HCEC 1CT (cell line): ENCODE results near the gene STARD13.
"Not testable (repeated sequence)": the region's sequence is repeated elsewhere in the genome, so short reads cannot be mapped to it uniquely, and the experiment has no call there.

Experiments
- DNase-seq: peaks from one replicate; pipeline ENCODE4 v3.0.0-alpha.2; 2017

The STARD13 gene

DNA sequence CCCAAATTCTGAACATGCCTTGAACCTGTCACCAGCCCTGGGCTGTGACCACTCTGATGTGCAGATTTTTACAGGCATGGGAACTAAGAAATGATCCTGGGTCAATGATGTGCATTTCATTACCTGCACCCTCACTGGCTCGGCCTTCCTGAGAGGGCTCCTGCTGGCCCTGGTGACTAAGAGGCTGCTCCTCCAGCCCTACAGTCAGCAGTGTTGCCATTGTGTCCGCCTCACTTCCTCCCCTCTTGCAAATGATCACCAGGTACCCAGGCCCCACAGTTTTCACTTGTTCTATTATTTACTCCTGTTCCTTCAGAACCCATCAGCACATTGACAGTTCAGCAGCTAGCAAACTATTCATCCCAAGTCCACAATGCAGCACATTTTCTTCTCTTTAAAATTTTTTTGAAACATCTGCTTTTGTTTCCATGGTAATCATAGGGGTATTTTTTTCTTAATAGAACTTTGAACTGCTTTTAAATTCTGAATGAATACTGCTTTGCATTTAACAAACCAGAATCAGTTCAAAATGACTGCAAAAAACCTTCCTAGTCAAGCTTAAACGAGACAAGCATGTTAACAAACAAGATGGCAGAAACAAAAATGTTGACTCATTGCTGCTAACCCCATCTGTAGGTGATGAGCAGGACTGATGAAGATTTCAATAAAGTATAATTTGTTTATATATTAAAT is 29.3 kb downstream of the STARD13 start:
- DNase-seq: no peak

DNA sequence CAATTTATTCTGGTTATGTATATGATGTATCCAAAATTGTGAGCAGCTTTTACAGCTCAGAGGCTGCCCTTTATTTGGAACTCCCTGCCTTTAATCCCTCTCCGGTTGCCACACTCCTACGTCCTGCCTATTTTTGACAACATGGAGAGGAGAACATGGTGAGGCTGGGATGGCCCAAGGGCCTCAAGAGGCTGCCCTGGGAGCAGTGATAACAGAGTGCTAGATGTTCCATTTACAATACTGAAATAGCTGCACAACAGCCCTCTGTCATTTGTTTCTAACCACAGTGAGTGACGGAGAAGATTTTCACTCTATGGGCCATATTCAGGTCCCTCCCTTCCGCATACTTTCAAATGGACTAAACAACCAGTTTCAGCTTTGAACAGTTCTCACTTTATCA is 33.4 kb downstream of the STARD13 start:
- no peak for DNase-seq

DNA sequence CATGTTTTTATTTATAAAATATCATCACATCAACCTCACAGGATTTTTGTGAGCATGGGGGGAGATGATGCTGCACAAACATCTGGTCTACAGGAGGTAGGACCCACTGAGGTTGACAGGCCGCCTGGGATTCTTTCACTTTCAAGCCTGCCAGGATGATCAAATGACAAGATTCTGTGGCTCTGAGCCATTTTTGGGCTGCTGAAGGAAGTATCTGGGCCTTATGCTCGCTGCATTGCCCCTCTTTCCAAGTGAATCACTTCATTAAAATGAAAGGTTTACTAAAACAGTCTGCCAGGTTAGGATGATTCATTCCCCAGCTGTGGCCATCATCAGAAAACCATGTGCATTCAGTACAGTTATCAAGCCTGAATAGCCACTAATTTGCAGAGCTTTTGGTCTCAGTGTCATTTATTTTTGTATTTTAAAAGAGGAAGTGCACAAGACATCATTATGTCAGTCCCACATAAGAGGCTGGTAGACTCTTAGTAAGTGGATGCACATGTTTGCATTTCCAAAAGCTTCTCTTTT is 34.4 kb downstream of the STARD13 start:
- peak; percentile 95 for DNase-seq

DNA sequence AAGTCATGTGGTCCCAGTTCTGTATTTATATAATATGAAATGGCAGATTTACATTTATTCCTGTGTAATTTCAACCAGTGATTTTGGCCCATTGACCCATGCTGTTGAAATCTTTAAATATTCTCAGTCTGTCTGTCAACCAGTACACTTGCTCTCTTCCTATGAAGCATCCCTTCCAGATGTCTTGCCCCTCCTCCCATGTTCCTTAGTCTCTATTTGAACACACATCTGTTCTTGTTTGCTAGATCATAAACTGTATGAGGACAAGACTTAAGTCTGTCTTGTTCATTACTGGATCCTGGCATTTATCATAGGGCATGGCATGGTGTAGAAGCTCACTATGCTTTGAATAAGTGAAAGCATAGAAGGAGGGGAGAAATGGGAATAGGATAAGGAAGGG is 34.9 kb downstream of the STARD13 start:
- peak; percentile 54 for DNase-seq

DNA sequence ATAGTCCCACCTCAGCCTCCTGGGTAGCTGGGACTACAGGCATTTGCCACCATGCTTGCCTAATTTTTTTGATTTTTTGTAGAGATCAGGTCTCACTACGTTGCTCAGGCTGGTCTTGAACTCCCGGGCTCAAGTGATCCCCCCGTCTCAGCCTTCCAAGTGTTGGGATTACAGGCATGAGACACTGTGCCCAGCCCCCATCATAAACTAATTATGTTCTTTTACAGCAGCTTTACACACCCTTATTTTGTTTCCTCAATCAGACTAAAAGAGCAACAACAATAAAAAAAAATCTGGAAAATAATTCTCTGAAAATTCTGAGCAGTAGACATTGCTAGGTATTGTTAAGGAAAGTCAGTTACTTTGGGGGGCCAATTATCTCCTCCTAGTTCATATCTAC is 35.7 kb downstream of the STARD13 start:
- DNase-seq: no peak

DNA sequence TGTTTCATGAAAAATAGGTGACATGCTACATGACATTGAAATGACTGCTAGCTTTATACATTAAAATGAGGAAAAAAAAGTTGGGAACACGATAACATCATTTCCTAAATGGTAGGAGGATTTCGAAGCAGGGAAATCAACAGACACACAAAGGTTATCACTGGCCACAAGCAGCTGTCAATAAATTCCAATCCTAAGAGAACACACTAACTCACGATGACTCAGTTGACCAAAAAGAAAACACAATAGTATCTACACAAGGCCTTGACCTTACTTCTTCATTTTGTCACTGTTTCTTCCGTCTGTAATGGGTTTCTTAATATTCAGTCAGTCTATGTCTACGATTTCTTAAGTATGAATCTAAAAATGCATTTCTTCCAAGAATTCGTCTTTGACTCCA is 36.5 kb downstream of the STARD13 start:
- DNase-seq: peak; percentile 83

DNA sequence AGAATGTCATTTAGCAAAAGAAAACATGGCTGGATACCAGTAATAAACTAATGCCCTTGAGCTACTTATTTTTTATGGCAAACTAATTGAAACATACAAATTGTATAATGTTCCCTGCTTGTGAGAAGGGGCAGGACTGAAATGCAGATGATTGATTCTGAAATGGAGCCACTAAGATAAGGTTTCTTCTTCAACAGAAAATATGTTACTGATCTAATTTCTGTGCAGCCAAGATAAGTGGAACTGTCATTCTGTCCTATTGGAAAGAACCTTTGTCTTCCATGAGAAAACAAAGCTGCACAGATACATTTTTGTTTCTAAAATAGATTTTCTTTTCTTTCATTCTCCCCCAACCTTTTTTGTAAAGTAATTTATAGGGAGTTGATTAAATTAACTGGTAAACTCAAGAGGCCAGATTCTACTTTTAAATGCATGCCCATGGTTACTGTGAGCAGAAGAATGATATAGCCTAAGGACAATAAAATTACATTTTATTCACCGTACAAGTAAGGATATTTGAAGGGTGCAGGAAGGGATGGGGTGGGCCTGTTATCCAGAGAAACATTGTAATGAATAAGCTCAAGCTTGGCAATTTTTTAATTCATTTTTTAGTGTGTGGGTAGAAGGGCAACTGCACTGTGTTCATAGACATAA is 39.9 kb downstream of the STARD13 start:
- DNase-seq: no peak

DNA sequence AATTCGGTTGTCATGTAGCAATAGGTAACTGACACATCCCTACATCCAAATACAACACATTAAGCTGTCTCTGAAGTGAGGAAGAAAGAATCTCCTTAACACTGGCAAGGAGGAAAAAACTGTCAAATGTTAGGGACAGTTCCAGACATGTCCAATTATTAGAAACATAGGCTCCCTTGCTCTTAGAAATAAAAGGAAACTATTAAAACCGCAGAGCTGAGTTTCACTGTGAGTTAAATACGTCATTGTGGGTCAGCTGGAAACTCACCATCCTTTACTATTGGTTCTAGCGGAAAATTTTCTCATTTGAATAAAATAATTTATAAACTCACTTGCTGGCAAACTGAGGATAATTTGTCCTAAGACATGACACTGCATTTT is 40.7 kb downstream of the STARD13 start:
- DNase-seq: no peak

DNA sequence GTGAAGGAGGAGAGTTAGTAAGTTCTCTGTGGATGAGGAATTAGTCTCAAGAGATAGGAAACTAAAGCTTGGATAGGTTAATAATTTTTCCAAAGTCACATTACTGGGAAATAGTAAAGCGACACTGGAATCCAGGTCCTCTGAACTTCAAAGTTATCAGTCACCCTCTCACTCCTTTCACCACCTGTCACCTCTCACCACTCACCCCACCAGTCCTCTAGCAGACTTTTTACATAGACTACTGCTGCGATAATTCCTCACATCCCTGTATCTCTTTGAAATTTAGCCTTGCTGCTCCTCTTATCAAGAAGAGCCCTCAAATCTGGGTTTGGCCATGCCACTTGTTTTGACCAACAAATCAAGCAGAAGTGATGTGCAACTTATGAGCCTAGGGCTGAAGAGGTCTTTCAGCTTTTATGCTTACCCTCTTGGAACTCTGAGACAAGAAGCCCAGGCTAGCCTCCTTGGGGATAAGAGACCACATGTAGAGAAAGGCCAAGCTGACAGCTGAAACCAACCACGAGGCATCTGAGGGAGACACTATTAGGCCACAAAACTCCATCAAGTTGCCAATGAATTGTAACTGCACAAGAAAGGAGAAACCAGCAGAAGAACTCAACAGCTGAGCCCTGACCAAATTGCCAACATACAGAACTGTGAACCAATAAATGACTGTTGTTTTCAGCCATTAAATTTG is 41.2 kb downstream of the STARD13 start:
- no peak for DNase-seq

DNA sequence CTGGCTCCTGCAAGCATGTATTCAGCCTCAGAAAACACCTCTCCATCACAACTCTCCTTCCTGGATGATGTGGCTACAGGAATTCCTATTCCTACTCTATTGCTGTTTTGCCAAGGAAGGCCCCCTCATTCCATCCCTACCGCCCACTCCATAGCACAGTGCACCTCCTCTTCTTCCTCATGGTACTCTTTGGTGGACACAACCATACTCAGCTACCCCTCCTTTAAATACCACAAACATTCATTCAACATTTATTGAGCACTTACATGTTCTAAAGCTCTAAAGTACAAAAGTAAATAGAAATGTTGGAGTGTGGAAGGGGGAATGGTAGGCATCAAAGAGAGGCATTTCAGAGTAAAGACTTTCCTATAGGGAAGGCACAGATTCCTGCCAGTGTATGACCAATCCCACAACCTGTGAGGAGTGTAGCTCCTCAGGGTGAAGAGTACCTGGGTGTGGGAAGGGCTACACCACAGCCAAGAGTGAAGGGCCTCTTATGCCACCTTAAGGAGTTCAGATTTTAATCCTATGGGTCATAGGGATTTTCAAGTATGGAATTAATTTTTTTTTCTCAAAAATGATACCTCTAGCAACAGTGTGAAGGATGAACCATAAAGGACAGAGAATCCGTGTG is 42.5 kb downstream of the STARD13 start:
- DNase-seq: no peak

DNA sequence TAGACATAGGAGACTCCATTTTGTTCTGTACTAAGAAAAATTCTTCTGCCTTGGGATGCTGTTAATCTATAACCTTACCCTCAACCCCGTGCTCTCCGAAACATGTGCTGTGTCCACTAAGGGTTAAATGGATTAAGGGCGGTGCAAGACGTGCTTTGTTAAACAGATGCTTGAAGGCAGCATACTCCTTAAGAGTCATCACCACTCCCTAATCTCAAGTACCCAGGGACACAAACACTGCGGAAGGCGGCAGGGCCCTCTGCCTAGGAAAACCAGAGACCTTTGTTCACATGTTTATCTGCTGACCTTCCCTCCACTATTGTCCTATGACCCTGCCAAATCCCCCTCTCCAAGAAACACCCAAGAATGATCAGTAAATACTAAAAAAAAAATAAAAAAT is 43.2 kb downstream of the STARD13 start:
- not testable (repeated sequence) for DNase-seq

DNA sequence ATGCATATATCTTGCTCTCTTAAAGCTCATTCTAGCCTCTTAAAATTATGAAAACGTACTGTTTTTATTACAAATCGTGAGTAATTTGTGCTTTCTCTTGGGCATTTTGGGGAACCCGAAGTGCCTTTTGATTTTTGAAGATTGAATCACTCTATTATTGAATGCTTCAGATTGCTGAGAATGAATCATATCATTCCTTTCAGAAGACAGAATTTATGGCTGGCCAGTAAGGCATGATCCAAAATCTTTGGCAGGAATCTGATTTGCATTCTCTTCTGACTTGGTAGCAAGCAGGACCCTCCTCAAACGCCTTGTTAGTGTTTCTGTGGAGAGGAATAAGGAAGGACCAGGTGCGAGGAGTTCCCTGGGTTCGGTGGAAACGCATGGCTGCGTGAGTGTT is 49.5 kb downstream of the STARD13 start:
- peak; percentile 92 for DNase-seq

DNA sequence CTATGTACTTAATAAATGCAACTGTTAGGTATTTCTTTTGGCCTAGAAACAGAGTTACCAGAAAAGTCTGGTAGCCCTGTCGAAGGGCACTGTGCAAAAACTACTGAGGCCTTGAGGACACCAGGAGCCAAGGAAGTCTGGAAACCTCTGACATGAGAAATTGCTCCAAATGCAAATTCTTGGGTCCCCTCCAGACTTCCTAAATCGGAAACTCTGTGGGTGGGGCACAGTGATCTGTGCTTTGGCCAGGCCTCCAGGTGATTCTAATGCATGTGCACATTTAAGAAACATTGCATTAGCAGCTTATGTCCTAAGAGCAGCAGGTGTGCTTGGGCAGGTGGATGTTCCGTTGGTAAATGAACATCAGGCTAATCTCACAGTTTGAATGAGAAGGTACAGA is 50.0 kb downstream of the STARD13 start:
- DNase-seq: no peak

DNA sequence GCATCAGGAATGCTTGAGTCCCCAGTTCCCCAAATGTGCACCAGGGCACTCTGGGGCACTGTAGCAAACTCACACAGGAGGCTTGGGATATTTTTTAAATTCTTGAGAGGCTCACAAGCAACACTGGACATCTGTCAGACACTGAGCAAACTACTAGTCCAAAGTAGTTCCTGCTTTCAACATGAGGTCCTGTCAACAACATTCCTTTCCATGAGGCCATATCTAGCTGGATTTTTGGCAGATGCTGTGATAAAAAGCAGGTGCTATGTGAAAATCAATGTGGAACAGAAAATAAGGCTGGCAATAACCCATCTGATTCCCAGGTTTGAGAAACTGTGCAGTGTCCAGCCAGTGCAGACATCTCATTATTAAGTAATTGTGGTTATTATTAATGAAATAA is 50.5 kb downstream of the STARD13 start:
- peak; percentile 85 for DNase-seq

DNA sequence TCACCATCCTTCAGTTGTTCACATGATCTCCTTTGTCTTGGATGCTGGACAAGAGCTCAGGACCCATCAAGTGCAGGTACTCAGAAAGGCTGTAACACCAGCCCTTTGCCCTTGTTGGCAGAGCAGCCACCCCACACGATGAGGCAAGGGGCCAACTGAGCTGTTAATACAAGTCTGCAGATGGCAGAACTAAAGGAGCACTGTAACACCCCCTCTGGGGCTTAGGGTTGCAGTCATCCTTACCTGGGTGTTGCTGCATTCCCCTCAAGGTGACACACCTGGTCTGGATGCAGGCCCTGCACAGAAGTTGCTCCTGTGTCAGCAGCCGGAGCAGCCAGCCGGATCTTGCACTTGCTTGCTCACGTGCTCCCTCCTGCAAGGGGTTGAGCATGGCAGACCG is 52.0 kb downstream of the STARD13 start:
- no peak for DNase-seq

DNA sequence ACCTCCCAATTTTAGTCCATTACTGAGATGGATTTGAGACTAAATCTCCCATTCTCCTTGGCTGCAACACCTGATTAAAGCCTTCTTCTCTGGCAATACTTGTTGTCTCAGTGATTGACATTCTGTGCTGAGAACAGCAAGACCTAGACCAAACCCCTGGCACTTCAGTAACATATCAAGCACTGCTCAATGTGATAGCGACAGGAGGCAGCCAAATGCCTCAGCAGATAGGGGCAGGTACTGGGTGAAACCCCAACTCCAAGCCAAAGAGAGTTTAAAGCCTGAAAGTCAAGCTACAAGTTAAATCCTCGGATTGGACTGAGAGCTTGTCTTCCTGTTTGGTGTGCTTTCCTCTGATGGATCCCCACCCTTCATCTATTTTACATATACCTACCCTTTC is 52.7 kb downstream of the STARD13 start:
- no peak for DNase-seq

DNA sequence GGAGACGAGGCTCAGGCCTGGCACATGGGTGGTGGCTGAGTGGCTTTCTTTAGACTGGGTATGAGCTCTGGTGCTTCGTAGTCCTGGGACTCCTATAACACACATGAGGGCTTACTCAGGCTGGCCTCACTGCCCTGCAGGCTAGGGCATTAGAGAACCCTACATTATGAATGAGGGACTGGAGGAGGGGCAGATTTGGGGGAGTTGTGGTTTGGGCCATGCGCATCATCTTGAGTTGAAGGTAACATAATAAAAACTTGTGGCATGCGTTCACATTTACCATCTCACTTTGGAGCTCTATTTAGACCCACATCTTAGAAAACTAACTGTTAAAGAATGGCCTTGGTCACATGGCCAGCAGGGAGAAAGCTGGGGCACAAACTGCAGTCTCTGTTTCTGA is 54.2 kb downstream of the STARD13 start:
- DNase-seq: no peak

DNA sequence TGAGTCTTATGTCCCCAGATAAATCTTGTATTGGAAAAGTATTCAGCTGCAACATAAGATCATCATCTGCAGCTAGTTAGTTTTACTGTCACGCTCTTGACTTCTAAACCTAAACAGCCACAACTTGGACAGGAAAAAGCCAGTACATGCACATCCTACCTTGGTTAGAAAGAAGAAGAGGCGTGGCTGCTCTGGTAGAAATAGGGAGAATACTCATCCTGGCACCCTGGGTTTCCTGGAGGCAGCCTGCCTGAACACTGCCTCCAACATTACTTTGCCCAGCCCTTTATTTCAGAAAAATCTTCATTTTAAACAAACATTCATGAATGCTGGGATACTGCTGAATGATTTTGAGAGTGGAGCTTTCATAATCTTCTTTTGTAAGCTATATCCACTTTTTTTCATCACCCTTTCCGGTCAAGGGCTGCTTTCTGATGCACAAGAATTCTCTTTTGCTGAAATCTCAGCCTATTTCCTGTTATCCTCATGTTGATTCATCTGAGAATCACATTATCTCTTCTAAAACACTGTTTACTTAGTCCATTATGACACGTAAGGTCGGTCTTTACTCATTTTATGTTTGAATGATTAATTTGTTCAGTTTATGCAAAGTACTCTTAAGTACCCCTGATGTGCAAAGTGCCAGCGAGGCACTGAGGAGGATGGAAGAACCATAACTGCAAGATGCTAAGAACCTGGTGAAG is 55.2 kb downstream of the STARD13 start:
- peak; percentile 93 for DNase-seq

DNA sequence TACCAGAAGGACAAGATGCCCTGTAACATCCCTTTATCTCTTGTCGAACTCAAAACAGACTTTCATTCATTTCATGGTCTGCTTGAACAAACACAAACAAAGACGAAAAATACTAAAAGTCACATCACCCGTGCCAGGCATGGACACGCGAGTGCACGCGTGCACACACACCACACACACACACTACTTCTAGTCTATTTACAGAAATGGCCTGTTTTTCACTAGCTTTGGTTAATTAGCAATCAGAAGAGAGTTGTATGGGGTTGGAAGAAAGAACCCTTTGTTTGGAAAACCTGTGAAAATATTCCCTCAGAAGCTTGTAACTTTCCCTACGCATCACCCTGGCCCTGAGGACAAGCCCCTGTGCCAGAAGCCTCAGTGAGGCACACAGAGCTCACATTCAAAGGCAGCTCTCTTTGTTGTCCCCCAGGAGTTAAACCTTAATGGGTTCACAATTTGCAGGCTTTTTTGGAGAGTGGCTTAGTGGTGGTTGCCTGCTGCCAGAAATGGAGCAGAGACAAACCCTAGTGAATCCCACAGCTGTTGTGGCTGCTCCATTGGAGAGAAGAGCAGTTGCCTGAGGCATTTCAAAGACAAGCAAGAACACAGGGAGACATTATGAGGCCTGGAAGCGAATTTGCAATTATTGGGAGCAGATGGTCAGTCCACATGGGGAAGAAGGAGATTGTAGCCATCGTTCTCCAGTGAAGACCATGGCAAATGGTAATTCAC is 55.9 kb downstream of the STARD13 start:
- DNase-seq: no peak

DNA sequence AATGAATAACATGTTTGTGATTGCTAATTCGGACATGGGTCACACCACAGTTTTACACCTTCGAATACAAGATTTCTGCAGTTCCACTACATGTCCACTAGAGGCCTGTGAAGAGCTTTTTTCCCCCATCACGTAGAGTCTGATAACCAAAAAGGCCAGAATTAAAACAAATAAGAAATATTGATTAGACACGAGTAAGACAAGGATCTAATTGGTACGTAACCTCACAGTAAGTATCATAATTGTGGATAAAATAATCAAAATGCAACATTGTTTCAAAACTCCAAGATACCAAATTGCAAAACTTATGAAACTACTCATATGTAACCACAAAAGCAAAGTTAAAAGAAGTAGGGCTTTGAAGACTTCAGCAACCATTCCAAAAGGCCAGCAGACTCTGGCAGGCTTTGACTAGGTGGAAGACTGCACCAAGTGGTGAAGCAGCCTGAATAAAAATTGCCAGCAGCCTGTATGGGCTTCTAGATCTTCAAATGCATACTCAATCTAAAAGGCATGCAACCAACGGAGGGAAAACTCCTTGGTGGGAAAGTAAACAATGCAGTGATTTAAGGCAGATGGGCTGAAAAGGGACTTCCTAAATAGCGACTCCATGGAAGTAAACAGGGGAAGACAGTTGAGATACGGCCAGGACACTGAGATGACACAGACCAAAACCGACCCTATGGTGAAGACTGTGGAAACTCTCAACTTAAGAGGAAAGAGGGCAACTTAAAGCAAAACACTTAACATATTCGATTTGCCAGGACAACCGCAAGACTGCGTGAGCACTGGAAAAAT is 56.7 kb downstream of the STARD13 start:
- peak; percentile 61 for DNase-seq

DNA sequence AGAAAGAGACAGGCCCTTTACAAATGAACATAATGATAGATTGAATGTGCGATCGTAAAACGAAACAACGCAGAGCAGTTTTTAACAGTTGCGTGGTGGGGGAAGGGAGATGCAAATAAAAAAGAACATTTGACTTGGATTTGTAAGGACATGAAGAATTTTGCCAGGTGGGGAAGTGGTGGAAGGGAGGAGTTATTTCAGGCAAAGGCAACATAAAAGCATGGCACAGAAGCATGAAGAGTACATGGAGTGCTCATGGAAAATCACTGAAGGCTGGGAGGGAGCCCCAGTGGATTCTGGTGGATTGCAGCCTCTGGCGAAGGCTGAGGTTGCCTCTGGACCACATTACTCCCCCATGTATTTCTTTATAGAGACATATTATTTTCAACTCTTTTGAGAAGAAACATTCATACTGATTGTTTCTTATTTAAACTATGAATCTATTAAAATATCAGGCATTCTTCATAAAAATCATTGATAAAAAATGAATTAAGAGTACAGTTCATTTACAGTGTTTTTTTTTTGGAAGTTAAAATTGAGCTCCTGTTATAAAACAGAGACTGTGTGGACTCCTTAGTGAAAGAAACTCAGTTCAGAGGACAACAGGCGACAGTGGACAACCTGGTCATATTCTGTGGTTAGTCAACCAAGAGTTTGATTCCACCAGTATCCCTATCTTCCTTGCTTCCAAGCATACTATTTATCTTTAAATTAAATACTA is 57.5 kb downstream of the STARD13 start:
- DNase-seq: no peak
